Epithelial cell of esophagus (primary cell): ENCODE measurements around the gene GALNT16.
A peak's percentile ranks its signal among the peaks of the same experiment; 100 is the strongest.

Experiments
- DNase-seq: peaks from one replicate; pipeline ENCODE4 v3.0.0; 2010; ENCODE audit warnings: low read depth
- H3K4me3 ChIP-seq: 2 replicates; pipeline ENCODE4 v1.5.1; 2011; ENCODE audit warnings: mild to moderate bottlenecking, low read length, control low read depth
- TF ChIP-seq, protein P1 (sequence below): IDR thresholded peaks from 2 replicates; pipeline ENCODE4 v1.5.1; 2011; ENCODE audit warnings: low read depth, mild to moderate bottlenecking, low read length, control low read depth, inconsistent platforms; ENCODE audit not compliant: insufficient read depth; ENCODE audit errors: missing control alignments

The GALNT16 gene

DNA sequence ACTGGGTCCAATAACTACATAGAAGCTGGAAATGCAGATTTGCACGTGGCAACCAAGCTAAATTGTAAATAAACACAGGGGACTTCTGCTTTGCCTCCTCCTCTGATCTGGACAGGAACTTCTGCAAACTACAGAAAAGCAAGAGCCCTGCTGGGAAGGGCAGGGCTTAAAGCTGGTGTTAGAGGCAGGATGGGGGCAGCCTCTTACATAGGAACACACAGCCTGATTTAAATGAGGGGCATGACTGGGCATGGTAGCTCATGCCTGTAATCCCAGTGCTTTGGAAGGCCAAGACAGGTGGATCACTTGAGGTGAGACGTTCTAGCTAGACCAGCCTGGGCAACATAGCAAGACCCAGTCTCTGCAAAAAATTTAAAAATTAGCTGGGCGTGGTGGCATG lies 91.4 kb downstream of the GALNT16 start:
- H3K4me3 ChIP-seq = no peak overlapping the region
- TF ChIP-seq, protein P1, sequence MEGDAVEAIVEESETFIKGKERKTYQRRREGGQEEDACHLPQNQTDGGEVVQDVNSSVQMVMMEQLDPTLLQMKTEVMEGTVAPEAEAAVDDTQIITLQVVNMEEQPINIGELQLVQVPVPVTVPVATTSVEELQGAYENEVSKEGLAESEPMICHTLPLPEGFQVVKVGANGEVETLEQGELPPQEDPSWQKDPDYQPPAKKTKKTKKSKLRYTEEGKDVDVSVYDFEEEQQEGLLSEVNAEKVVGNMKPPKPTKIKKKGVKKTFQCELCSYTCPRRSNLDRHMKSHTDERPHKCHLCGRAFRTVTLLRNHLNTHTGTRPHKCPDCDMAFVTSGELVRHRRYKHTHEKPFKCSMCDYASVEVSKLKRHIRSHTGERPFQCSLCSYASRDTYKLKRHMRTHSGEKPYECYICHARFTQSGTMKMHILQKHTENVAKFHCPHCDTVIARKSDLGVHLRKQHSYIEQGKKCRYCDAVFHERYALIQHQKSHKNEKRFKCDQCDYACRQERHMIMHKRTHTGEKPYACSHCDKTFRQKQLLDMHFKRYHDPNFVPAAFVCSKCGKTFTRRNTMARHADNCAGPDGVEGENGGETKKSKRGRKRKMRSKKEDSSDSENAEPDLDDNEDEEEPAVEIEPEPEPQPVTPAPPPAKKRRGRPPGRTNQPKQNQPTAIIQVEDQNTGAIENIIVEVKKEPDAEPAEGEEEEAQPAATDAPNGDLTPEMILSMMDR = no peak
- peak; percentile 12 for DNase-seq

DNA sequence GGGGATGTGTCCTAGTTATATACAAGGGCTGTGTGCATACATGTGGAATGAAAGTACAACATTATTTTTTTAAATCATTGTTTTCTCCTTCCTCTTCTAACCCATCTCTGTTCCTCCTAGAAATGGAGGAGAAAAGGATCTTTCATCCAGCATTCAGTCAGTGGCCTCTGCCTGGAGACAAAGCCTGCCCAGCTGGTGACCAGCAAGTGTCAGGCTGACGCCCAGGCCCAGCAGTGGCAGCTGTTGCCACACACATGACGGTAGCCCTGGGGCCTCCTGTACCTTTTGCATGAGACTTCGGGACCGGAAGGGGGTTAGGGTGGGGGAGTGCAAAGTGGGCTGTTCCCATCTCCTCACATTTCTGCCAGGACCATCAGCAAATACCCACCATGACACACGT lies 92.0 kb downstream of the GALNT16 start:
- no peak overlapping the region for H3K4me3 ChIP-seq
- DNase-seq = no peak
- TF ChIP-seq, protein P1 = no peak

DNA sequence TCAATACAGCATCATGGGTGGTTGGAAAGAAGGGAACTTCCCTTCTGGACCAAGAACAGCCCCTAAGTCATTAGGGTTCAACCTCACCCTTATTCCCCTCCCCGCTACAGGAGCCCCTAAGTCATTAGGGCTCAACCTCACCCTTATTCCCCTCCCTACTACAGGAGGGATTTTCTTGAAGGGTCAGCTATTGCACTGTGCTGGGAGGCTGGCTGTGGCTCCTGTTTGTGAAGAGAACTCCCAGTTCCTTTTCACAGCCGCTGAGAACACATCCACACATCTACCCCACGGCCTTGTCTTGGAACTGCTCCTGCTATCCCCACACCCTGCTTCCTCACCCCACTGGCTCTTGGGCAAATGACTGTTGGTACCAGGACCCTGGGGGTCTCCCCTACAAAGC lies 93.2 kb downstream of the GALNT16 start:
- TF ChIP-seq, protein P1 = no peak
- no peak for DNase-seq

DNA sequence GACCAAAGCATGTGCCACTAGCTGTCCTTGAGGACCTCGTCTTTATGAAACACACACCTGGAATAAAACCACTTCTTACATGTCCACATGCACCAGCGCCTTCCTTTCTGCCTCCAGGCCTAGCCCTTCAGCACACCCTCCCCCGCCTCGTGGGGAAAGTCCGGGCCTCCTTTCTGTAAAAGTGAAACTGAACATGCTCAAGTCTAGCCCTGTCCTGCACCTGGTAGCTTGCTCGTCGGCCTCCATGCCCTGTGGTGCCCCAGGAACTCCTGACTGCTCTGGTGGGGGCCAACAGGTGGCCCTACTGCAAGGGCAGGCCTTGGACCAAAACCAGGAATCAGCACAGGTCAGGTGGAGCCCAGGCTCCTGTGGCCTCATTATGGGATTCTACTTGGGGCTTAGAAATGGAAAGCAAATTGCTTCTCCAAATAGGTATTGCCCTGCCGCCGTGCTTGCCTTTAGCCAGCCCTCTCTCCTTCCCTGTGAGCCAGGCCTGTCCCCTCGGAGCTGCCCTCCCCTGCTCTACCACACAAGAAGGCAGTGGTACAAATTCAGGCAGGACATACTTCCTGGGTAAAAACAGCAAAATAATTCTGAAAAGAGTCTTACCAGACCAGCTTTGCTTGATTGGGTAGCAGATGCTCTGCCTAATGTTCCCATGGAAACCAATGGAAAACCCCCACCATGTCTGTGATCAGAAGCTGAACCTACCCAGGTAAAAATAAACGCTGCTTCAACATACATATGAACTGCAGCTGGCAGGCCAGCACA lies 94.6 kb downstream of the GALNT16 start:
- no peak overlapping the region for H3K4me3 ChIP-seq
- TF ChIP-seq, protein P1 = no peak
- DNase-seq = peak; percentile 30

More for the DNA sequence above, 93.2 kb downstream of the GALNT16 start:
- H3K4me3 ChIP-seq = no peak overlapping the region

DNA sequence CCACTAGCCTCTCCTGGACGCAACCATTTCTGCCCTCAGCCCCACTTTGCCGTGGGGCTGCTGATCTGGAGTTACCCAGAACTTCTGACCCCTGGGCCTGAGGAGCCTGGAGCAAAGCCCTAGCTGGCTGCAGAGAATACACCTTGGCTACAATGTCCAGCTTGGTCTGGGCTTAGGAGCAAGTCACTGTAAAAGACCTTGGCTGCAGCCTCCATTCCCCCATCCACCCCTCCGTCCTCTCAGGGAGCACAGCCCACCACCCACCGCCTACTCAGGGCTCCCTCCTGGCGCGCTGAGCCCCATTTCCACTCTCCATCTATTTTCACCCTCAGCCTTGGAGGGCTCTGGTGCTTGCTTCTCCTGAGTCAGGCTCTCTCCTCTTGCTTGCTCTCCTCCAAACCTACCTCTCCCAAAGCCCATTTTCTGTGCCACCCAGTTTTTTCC lies 95.2 kb downstream of the GALNT16 start:
- H3K4me3 ChIP-seq = no peak overlapping the region
- TF ChIP-seq, protein P1 = no peak
- DNase-seq = no peak

DNA sequence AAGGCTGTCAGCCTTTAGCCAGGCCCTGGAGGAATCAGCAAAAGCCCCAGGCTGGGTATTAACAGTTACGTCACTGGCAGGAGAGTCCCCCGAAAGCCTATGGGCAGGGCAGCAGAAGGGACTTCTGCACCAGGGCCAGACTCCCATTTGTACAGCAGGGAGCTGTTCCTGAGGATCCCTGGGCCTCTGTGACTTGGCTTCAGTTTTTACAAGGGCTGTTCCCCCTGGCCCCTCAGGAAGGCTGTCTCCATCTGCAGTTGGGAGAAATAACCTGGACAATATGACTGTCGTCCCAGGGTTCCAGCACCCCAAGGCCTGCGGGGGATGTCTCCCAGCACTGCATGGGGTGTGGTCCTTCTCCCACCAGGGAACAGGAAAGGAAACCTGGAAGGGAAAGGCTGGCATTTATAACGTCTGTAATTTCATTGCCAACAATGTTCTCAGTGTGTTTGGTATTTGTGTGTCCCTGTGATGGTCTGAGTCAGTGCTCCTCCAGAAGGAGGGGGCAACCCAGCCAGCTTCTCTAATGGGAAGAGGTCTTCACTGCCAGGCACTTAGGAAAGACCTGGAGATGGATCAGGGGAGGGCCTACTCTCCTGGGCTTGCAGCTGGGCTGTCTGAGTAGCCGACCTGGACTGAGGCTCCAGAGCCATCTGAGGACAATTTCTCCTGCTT lies 95.8 kb downstream of the GALNT16 start:
- H3K4me3 ChIP-seq = no peak overlapping the region
- no peak for DNase-seq
- TF ChIP-seq, protein P1 = no peak
